Central memory CD8-positive, alpha-beta T cell (primary cell): Measurements from ENCODE around the gene GRID1.

Source experiments
- ATAC-seq: fragments of 150-1000 bp; cut with Tn5 transposase; replicated peaks from 2 replicates; pipeline ENCODE4 v1.10.0; 2022; ENCODE audit warnings: mild to moderate bottlenecking, moderate FRiP score, moderate number of reproducible peaks; ENCODE audit not compliant: poor library complexity, severe bottlenecking; ENCODE audit errors: extremely low read depth
- DNase-seq, 2 donors: peaks; one replicate each; pipeline ENCODE4 v3.0.0; 2021; ENCODE audit warnings: low spot score in 2 of 2
- H3K27ac Mint-ChIP-seq: one replicate; pipeline ENCODE4 v1.8.0; 2022; ENCODE audit warnings: low read depth, mild to moderate bottlenecking, moderate library complexity, mixed read lengths
- H3K27me3 Mint-ChIP-seq: one replicate; pipeline ENCODE4 v1.8.0; 2022; ENCODE audit warnings: mixed read lengths
- H3K36me3 Mint-ChIP-seq: one replicate; pipeline ENCODE4 v1.8.0; 2022; ENCODE audit warnings: mild to moderate bottlenecking, moderate library complexity, mixed read lengths; ENCODE audit not compliant: insufficient read depth
- H3K4me1 Mint-ChIP-seq: one replicate; pipeline ENCODE4 v1.8.0; 2022; ENCODE audit warnings: mixed read lengths
- H3K4me3 Mint-ChIP-seq: one replicate; pipeline ENCODE4 v1.8.0; 2022; ENCODE audit warnings: mild to moderate bottlenecking, moderate library complexity, mixed read lengths
- H3K9me3 Mint-ChIP-seq: one replicate; pipeline ENCODE4 v1.8.0; 2022; ENCODE audit warnings: mixed read lengths

The GRID1 gene

DNA sequence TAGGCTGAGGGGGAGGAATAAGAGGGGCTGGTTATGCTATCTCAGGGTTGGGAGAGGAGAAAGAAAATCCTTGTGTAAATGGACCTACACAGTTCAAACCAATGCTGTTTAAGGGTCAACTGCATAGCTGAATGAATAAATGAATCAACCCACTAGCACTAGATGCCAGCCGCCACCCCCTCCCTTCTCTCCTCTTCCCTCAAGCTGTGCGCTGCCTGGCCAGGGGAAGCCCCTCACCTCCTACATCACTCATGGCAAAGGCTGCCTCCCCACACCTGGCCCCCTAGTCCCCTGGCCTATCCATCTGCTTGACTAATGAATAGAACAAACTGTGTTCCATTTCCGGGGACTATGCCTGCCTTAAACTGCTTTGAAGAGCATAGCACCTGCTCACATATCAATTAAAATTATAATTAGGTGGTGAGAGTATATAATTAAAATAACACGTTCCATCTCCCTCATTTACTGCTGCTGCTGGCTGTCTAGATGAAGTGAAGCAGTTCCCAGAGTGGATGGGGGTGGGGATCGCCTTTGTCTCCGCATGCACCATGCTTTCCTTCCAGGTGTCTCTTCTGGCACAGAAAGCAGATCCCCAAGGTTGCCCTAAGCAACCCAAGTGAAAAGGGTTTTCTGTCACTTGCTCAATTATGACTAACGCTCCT lies 32.6 kb downstream of the GRID1 start:
- H3K9me3 Mint-ChIP-seq, result no peaks in the 10 kb centered on the region
- peaks cover 34% of the 10 kb centered on the region for H3K27me3 Mint-ChIP-seq
- H3K4me3 Mint-ChIP-seq, result no peak overlapping the region
- no peaks in the 10 kb centered on the region for H3K36me3 Mint-ChIP-seq
- DNase-seq (no peak), ATAC-seq (no peak)
- no peaks in the 10 kb centered on the region for H3K4me1 Mint-ChIP-seq
- H3K27ac Mint-ChIP-seq, result no peak overlapping the region

DNA sequence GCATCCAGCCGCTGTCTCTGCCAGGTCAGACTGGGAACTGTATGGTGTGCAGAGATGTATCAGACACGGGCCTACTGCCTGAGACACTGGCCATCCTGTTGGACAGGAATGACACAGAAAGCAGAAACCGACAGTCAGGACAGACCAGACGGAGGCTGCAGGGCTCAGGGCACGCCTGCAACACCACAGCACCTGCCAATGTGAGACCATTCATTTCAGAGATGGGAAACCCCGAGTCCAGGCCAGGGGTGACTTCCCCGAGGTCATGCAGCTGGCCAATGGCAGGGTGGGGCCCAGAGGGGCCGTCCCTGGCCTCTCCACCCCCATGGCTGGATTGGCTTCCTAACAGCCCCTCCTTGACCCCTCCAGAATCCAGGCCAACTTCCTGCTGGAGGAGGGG lies 34.7 kb downstream of the GRID1 start:
- Mint-ChIP-seq H3K27me3 (peaks cover 31% of the 10 kb centered on the region), H3K9me3 (no peaks in the 10 kb centered on the region), H3K27ac (no peak overlapping the region), H3K4me3 (no peak overlapping the region), H3K4me1 (no peaks in the 10 kb centered on the region), H3K36me3 (no peaks in the 10 kb centered on the region)
- ATAC-seq (no peak), DNase-seq (no peak)

GRCh38 chr10:86330778-86331763 lies 35.5 kb downstream of the GRID1 start:
- Mint-ChIP-seq H3K36me3 (no peaks in the 10 kb centered on the region), H3K27ac (no peak overlapping the region), H3K9me3 (no peaks in the 10 kb centered on the region), H3K27me3 (peaks cover 31% of the 10 kb centered on the region), H3K4me3 (no peak overlapping the region), H3K4me1 (no peaks in the 10 kb centered on the region)
- no peak for DNase-seq
- no peak for ATAC-seq

GRCh38 chr10:86329896-86330680 lies 36.5 kb downstream of the GRID1 start:
- no peaks in the 10 kb centered on the region for H3K9me3 Mint-ChIP-seq
- no peak overlapping the region for H3K4me3 Mint-ChIP-seq
- no peaks in the 10 kb centered on the region for H3K36me3 Mint-ChIP-seq
- no peaks in the 10 kb centered on the region for H3K4me1 Mint-ChIP-seq
- DNase-seq (no peak), ATAC-seq (no peak)
- H3K27me3 Mint-ChIP-seq, result peaks cover 31% of the 10 kb centered on the region
- H3K27ac Mint-ChIP-seq, result no peak overlapping the region

DNA sequence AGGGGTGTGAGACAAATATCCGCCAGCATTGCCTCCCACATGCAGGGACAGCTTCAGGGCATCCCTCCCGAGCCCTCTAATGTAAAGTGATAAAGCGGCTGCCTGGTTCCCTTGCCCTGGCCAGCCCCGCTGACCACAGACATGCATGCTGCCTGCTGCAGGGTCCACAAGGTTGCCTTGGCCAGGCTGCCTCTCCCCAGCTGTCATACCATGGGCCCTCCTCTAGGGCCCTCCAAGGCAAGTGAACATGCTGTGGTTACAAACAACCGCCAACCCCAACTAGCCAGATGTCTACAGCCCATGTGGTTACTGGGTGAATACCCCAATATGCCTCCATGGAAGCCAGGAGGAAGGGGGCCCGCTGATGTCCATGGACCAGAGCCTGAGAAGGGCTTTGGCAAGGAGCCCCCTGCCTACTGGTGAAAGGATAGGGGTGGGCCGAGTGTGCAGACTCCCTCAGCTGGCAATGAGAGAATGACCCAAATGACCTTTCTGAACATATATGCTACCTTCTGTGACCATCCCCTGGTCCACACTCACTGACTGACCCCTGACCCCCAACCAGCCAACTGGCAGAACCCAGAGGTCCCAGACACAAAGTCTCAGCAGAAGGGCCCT lies 37.4 kb downstream of the GRID1 start:
- DNase-seq (no peak), ATAC-seq (no peak)
- no peak overlapping the region for H3K4me3 Mint-ChIP-seq
- H3K36me3 Mint-ChIP-seq, result no peaks in the 10 kb centered on the region
- no peaks in the 10 kb centered on the region for H3K9me3 Mint-ChIP-seq
- peaks cover 31% of the 10 kb centered on the region for H3K27me3 Mint-ChIP-seq
- H3K4me1 Mint-ChIP-seq, result no peaks in the 10 kb centered on the region
- H3K27ac Mint-ChIP-seq, result no peak overlapping the region

DNA sequence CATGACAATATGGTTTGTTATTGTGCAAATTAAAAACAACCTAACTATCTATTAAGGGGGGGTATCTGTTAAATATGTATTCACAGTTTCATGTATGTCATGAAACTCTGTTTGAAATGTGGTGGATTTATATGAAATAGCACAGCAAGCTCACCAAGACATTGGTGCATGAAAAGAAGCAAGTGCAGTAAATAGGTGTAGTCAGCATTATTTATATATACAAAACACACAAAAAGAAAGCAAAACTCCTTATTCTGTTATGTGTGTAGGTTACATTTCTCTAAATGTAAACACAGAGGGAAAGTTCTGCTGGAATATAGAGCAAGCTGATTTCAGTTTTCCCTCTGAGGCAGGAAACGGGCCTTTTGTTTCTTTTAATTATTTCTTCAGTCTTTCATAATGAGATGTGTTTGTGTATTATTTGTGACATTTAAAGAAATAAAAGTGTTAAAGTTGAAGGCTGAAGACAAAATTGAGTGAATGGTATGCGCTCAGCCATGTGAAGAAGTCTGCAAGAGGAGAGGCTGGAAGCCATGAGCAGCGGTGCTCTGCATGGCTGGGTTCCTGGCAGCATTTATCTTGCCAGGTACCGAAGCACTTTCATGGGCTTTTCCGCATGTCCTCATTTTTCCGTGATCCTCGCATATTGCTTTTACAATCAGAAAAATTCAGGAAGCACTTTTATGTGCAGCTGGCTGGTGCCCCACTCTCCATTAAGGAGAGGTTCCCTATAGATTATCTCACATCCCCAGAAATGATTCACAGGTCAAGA lies 38.5 kb downstream of the GRID1 start:
- H3K4me3 Mint-ChIP-seq, result no peak overlapping the region
- no peak for DNase-seq
- no peak for ATAC-seq
- H3K4me1 Mint-ChIP-seq, result no peaks in the 10 kb centered on the region
- peaks cover 31% of the 10 kb centered on the region for H3K27me3 Mint-ChIP-seq
- no peak overlapping the region for H3K27ac Mint-ChIP-seq
- no peaks in the 10 kb centered on the region for H3K9me3 Mint-ChIP-seq
- H3K36me3 Mint-ChIP-seq, result no peaks in the 10 kb centered on the region

- Mint-ChIP-seq H3K4me3 (no peak overlapping the region), H3K36me3 (peaks cover 1% of the 10 kb centered on the region), H3K27me3 (peaks cover 34% of the 10 kb centered on the region), H3K27ac (no peak overlapping the region), H3K4me1 (no peaks in the 10 kb centered on the region), H3K9me3 (no peaks in the 10 kb centered on the region)
- no peak for ATAC-seq
- no peak for DNase-seq
Observed at GRCh38 chr10:86325158-86325557, 41.4 kb downstream of the GRID1 start.

DNA sequence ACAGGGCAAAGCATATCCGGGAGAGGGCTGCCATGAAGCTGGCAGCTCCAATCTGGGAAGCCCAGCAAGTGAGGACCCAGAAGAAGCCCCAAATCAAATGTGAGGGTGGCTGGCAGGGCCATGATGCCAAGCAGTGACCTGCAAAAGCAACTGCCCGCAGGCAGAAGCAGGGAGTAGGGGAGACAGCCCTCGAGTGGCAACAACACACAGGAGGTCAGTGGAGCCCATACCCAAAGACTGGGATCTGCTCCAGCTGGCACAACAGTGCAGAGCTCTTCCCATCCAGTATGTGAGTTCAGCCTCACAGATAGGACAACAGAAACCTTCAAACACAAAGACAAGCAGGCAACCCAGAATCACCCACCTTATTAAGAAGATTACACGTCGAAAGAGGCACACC lies 45.0 kb downstream of the GRID1 start:
- ATAC-seq, result no peak
- Mint-ChIP-seq H3K36me3 (peaks cover 2% of the 10 kb centered on the region), H3K9me3 (no peaks in the 10 kb centered on the region), H3K4me1 (no peaks in the 10 kb centered on the region), H3K27ac (no peak overlapping the region), H3K27me3 (peaks cover 50% of the 10 kb centered on the region), H3K4me3 (no peak overlapping the region)
- DNase-seq, result no peak

- H3K27me3 Mint-ChIP-seq, result peaks cover 66% of the 10 kb centered on the region
- H3K36me3 Mint-ChIP-seq, result peaks cover 2% of the 10 kb centered on the region
- no peak overlapping the region for H3K27ac Mint-ChIP-seq
- H3K9me3 Mint-ChIP-seq, result no peaks in the 10 kb centered on the region
- H3K4me3 Mint-ChIP-seq, result no peak overlapping the region
- no peak for ATAC-seq
- no peak for DNase-seq
- H3K4me1 Mint-ChIP-seq, result no peaks in the 10 kb centered on the region
Observed at GRCh38 chr10:86319676-86320075, 46.9 kb downstream of the GRID1 start.

- H3K4me1 Mint-ChIP-seq, result no peaks in the 10 kb centered on the region
- H3K9me3 Mint-ChIP-seq, result no peaks in the 10 kb centered on the region
- no peak for ATAC-seq
- H3K4me3 Mint-ChIP-seq, result no peak overlapping the region
- peaks cover 70% of the 10 kb centered on the region for H3K27me3 Mint-ChIP-seq
- H3K27ac Mint-ChIP-seq, result no peak overlapping the region
- peaks cover 2% of the 10 kb centered on the region for H3K36me3 Mint-ChIP-seq
- DNase-seq, result no peak
Observed at GRCh38 chr10:86317949-86318725, 48.5 kb downstream of the GRID1 start.

GRCh38 chr10:86316990-86317389 lies 49.6 kb downstream of the GRID1 start:
- H3K9me3 Mint-ChIP-seq, result no peaks in the 10 kb centered on the region
- H3K36me3 Mint-ChIP-seq, result peaks cover 2% of the 10 kb centered on the region
- H3K4me1 Mint-ChIP-seq, result no peaks in the 10 kb centered on the region
- no peak overlapping the region for H3K27ac Mint-ChIP-seq
- H3K27me3 Mint-ChIP-seq, result peaks cover 75% of the 10 kb centered on the region
- no peak overlapping the region for H3K4me3 Mint-ChIP-seq
- DNase-seq (no peak), ATAC-seq (no peak)
